RKO (cell line): ENCODE measurements around the gene FBXL19.
"Not testable (repeated sequence)": the region's sequence is repeated elsewhere in the genome, so short reads cannot be mapped to it uniquely, and the experiment has no call there.

Source experiments
- DNase-seq: peaks from one replicate; pipeline ENCODE4 v3.0.0-alpha.2; 2016; ENCODE audit warnings: low spot score

Gene FBXL19, protein sequence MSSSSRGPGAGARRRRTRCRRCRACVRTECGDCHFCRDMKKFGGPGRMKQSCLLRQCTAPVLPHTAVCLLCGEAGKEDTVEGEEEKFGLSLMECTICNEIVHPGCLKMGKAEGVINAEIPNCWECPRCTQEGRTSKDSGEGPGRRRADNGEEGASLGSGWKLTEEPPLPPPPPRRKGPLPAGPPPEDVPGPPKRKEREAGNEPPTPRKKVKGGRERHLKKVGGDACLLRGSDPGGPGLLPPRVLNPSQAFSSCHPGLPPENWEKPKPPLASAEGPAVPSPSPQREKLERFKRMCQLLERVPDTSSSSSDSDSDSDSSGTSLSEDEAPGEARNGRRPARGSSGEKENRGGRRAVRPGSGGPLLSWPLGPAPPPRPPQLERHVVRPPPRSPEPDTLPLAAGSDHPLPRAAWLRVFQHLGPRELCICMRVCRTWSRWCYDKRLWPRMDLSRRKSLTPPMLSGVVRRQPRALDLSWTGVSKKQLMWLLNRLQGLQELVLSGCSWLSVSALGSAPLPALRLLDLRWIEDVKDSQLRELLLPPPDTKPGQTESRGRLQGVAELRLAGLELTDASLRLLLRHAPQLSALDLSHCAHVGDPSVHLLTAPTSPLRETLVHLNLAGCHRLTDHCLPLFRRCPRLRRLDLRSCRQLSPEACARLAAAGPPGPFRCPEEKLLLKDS

GRCh38 chr16:30923554-30924075, at the start of gene FBXL19:
FBXL19 (plus strand) TSS chr16:30923572; CDS start chr16:30925755, 2,183 bp downstream.
- DNase-seq, result no peak

- DNase-seq, result no peak
Observed at GRCh38 chr16:30874244-30874820, 49.0 kb upstream of the FBXL19 start.

- peak; percentile 93 for DNase-seq
Observed at GRCh38 chr16:30874821-30875717, 48.3 kb upstream of the FBXL19 start.

- DNase-seq, result peak; percentile 67
Observed at GRCh38 chr16:30875871-30876801, 47.2 kb upstream of the FBXL19 start.

DNA sequence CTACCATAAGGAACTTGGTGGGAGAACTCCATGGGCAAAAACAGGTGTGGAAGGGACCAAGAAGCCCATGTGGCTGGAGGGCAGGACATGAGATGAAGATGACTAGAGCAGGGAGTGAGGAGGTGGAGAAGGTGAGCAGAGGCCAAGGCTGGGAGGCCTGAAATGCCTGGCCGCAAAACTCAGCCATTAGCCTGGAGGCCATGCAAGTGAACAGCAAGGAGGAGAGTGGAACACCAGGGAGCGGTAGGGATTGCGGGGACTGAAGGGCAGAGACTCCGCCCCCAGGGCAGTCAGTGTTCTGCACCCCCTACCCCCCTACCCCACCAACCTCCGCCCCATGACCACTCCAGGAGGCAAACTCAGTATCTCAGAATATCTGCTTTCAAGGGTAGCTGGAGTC, 46.5 kb upstream of the FBXL19 start:
- DNase-seq, result no peak

DNA sequence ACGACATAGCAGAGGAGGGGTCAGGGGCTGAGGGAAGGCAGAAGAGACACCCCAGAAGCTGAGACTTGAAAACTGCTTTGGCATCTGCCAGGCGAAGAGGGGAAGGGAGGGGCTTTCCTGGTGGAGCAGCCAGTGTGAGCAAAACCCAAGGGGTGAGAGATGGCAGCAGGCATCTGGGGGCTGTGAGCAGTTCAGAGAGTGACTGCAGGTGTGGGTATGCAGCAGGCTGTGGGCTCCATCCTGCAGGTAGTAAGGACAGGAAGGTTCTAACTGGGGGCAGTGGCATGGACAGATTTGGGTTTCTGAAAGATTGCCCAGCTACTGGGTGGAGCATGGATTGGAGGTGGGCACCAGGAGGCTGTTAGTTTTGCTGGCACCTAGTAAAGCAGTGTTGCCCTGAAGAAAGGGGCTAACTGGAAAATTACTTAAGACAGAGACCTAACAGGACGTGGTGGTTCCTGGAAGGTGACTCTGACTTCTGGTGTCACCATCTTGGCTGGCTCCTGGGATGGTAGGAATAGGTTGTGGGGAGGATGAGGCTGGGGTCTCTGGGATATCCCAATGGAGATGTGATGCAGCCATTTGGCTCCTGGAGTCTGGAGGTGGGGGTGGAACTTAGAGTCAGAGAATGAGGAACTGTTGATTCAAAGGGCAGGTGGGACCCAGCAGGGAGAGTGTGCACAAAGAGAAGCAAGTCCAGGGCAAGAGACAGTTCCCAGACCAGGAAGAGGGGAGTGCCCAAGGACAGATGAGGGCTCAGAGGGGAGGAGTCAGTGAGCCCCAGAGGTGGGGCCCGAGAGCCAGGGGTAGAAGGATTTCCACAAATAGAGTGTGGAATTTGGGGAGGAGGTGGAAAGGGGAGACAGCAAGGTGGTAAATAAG, 40.7 kb upstream of the FBXL19 start:
- no peak for DNase-seq

- no peak for DNase-seq
Observed at GRCh38 chr16:30884760-30885159, 38.6 kb upstream of the FBXL19 start.

GRCh38 chr16:30885196-30885595, 38.2 kb upstream of the FBXL19 start:
- no peak for DNase-seq

DNA sequence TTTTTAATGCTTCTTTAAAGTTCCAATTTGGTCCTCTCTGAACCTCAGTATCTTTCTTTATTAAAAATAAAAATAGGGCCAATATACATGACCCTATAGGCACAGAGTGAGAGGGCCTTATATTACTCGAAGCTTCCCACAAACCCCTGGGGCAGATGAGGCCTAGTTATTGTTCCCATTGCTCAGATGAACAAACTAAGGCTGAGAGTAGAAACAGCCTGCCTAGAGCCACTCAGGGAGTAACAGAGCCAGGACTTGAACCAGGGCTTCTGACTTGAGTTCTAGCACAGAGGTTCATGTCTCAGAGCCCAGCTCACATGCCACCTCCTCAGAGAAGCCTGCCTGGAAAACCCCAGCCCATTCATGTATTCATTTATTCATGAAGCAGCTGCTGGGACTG, 37.2 kb upstream of the FBXL19 start:
- no peak for DNase-seq

DNA sequence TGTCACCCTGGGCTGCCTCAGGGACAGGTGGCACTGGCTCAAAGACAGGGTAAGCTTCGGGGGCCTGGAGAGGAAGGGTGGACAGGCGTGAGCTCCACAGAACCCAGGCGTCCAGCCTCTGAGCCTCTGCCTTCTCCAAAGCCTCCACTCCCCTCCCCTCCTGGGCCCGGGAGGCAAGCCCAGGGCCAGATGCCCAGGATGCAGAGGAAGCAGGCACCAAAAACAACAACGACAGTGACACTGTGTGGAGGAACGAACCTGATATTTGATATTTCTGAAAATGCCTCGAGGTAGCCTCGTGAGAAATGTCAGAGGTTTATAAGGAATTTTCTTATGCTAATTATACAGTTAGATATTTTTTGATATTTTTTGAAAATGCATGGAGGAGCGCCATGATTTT, 35.4 kb upstream of the FBXL19 start:
- DNase-seq, result no peak

GRCh38 chr16:30888856-30889499, 34.4 kb upstream of the FBXL19 start:
- DNase-seq, result no peak

GRCh38 chr16:30889721-30890120, 33.7 kb upstream of the FBXL19 start:
- no peak for DNase-seq

DNA sequence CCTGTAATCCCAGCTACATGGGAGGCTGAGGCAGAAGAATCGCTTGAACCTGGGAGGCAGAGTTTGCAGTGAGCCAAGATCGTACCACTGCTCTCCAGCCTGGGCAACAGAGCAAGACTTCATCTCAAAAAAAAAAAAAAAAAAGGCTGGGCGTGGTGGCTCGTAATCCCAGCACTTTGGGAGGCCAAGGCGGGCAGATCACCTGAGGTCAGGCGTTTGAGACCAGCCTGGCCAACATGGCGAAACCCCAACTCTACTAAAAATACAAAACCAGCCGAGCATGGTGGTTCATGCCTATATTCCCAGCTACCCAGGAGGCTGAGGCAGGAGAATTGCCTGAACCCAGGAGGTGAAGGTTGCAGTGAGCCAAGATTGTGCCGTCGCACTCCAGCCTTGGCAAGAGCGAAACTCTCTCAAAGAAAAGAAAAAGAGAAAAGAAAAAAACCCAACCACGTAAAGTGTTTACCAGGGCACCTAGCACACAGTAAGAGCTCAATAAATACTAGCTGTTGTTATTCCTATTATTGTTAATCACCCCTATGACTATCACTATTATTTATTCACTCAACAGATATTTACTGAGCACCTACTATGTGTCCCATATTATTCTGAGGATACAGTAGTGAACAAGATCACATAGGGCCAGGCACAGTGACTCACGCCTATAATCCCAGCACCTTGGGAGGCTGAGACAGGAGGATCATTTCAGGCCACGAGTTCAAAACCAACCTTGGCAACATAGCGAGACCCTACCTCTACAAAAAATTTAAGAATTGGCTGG, 32.1 kb upstream of the FBXL19 start:
- not testable (repeated sequence) for DNase-seq

- no peak for DNase-seq
Observed at GRCh38 chr16:30892670-30893416, 30.5 kb upstream of the FBXL19 start.

DNA sequence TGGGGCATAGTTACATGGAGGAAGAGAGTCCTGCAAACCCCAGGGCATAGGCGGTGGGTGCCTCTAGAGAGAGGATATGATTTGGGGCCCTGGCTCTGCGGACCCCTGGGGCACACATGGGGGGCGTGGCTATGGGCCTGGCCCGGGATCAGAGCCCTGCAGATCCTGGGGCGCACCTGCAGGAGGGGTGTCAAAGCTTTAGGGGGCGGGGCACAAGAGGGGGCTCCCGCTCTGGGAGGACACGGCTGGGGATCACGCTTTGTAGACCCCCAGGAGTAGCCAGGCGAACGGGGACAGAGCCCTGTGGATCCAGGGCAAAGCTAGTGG, 30.0 kb upstream of the FBXL19 start:
- peak; percentile 14 for DNase-seq

DNA sequence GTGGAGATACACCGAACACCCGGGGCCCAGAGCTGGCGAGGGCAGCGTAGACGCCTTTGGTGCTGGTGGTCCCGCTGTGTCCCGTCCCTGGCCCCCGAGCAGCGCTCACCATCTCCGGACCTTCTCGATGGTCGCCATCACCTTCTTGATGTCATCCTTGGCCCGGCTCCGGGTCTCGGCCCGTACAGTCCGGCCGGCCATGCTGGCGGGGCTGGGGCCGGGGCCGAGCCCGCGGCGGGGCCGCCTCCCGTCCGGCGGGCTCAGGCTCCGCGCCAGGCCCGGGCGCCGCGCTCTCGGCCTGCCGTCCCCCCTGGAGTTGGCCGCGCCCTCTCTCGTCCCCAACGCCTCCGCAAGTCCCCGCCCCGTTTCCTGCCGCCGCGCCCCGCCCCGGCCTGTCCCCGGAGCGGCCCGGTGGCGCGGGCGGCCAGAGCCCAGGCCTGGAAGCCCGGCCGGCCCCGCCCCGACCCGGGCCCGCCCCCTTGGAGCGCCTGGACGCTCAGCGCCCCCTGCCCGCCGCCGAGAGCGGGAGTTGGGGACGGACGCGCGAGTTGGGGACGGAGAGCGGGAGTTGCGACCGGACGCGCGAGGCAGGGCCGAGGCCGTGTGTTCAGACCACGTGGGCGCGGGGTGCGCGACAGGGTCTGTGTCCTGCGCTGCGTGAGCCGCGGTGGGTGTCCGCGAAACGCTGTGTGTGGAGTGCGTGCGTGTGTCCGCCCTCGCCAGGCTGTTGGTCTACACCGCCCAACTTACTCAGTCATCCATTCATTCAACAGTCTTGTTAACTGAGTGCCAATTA, 29.4 kb upstream of the FBXL19 start, which contains the start of gene BCL7C:
Gene BCL7C (minus strand): TSS at position 334 of the 796 bp plus-strand sequence. CDS start 133 bp downstream, at position 201.
- peak; percentile 90 for DNase-seq
